ENCODE measurements around the gene HRH1.

- TF ChIP-seq, protein P1, sequence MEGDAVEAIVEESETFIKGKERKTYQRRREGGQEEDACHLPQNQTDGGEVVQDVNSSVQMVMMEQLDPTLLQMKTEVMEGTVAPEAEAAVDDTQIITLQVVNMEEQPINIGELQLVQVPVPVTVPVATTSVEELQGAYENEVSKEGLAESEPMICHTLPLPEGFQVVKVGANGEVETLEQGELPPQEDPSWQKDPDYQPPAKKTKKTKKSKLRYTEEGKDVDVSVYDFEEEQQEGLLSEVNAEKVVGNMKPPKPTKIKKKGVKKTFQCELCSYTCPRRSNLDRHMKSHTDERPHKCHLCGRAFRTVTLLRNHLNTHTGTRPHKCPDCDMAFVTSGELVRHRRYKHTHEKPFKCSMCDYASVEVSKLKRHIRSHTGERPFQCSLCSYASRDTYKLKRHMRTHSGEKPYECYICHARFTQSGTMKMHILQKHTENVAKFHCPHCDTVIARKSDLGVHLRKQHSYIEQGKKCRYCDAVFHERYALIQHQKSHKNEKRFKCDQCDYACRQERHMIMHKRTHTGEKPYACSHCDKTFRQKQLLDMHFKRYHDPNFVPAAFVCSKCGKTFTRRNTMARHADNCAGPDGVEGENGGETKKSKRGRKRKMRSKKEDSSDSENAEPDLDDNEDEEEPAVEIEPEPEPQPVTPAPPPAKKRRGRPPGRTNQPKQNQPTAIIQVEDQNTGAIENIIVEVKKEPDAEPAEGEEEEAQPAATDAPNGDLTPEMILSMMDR (IDR thresholded peaks at IDR 0.05; ENCODE audit: extremely low read depth in 1 of 2, insufficient read depth in 1 of 2, low read depth in 1 of 2, low read length in 2 of 2): no peak
- TF ChIP-seq POLR2A (IDR thresholded peaks at IDR 0.05; ENCODE audit: low read depth, low read length): no peak
Observed at GRCh38 chr3:11136116-11136515, 18.2 kb upstream of the HRH1 start.
